PC-9 (cell line): Measurements from ENCODE around the gene RNU1-2.
"Not testable (repeated sequence)": the region's sequence is repeated elsewhere in the genome, so short reads cannot be mapped to it uniquely, and the experiment has no call there.

Source experiments
- CTCF ChIP-seq: fragments of 200-600 bp; sonication (generic); conservative IDR thresholded peaks from 2 replicates; pipeline ENCODE4 v1.6.1; 2017; ENCODE audit warnings: mixed run types, antibody characterized with exemption, mild to moderate bottlenecking, moderate library complexity
- EZH2 ChIP-seq: fragments of 200-600 bp; sonication (generic); IDR thresholded peaks from 2 replicates; pipeline ENCODE4 v1.8.0; 2017; ENCODE audit warnings: antibody characterized with exemption, low read depth

DNA sequence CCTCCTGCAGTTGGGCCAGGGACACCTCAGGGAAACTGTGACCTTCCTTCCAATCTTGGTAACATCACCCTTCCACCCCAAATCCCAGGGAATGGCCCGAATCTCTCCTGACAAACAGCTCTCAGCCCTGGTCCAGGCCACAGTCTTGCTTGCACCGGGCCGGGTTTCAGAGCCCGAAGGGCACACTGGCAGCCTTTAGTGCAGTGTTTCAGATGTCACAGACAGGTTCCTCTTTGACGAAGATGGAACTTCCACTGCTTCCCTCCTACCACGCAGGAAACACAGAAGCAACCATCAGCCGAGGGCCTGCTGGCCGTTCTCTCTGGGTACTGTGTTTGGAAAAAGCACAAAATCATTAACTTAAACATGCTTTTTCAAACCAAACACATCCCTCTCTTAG, 17.0 kb downstream of the RNU1-2 start:
- not testable (repeated sequence) for TF ChIP-seq CTCF, EZH2
